DOHH2 (cell line): Measurements from ENCODE around the gene DLGAP3.

Experiments used
- H3F3A ChIP-seq: fragments of 200-600 bp; sonication (generic), shearing (Covaris generic); 2 replicates; pipeline ENCODE4 v1.6.0; 2016; ENCODE audit warnings: antibody characterized with exemption, mild to moderate bottlenecking; ENCODE audit not compliant: control insufficient read depth, insufficient read depth
- H3K27ac ChIP-seq: fragments of 200-600 bp; sonication (generic); 2 replicates; pipeline ENCODE4 v1.5.1; 2014; ENCODE audit warnings: low read depth, mild to moderate bottlenecking, low read length, moderate library complexity
- H3K27me3 ChIP-seq: fragments of 200-600 bp; sonication (generic); 2 replicates; pipeline ENCODE4 v1.6.1; 2014; ENCODE audit warnings: mild to moderate bottlenecking, low read length, mixed read lengths; ENCODE audit not compliant: control insufficient read depth
- H3K36me3 ChIP-seq: fragments of 200-600 bp; sonication (generic); 2 replicates; pipeline ENCODE4 v1.6.1; 2014; ENCODE audit warnings: mild to moderate bottlenecking, low read length, moderate library complexity, mixed read lengths; ENCODE audit not compliant: control insufficient read depth
- H3K4me1 ChIP-seq: fragments of 200-600 bp; sonication (generic); 2 replicates; pipeline ENCODE4 v1.6.1; 2014; ENCODE audit warnings: mild to moderate bottlenecking, low read length, mixed read lengths; ENCODE audit not compliant: control insufficient read depth
- H3K4me2 ChIP-seq: fragments of 200-600 bp; sonication (generic); 2 replicates; pipeline ENCODE4 v1.6.0; 2014; ENCODE audit warnings: mild to moderate bottlenecking, low read length, moderate library complexity
- H3K4me3 ChIP-seq: fragments of 200-600 bp; sonication (generic); 2 replicates; pipeline ENCODE4 v1.5.1; 2014; ENCODE audit warnings: mild to moderate bottlenecking, low read length, mixed read lengths
- H3K79me2 ChIP-seq: fragments of 200-600 bp; sonication (generic); 2 replicates; pipeline ENCODE4 v1.6.1; 2014; ENCODE audit warnings: mild to moderate bottlenecking, low read length, mixed read lengths; ENCODE audit not compliant: control insufficient read depth
- H3K9me2 ChIP-seq: fragments of 200-600 bp; sonication (generic); replicated peaks from 2 replicates; pipeline ENCODE4 v1.6.1; 2014; ENCODE audit warnings: mild to moderate bottlenecking, low read length, mixed read lengths; ENCODE audit not compliant: control insufficient read depth
- H3K9me3 ChIP-seq: fragments of 200-600 bp; sonication (generic); 2 replicates; pipeline ENCODE4 v1.6.1; 2014; ENCODE audit warnings: antibody characterized with exemption, low read length, mixed read lengths; ENCODE audit not compliant: control insufficient read depth, insufficient read depth
- H4K20me1 ChIP-seq: fragments of 200-600 bp; sonication (generic); 2 replicates; pipeline ENCODE4 v1.6.0; 2014; ENCODE audit warnings: low read depth, mild to moderate bottlenecking, antibody characterized with exemption, low read length, moderate library complexity; ENCODE audit not compliant: control insufficient read depth, insufficient read depth
- EZH2phosphoT487 ChIP-seq: fragments of 200-600 bp; sonication (generic); IDR thresholded peaks from 2 replicates; pipeline ENCODE4 v1.6.1; 2017; ENCODE audit warnings: borderline replicate concordance, mild to moderate bottlenecking, antibody characterized with exemption, low read length, moderate library complexity, mixed read lengths
- TF ChIP-seq, protein P1 (sequence below): fragments of 200-600 bp; sonication (generic); IDR thresholded peaks from one replicate; pipeline ENCODE4 v1.5.1; 2014; ENCODE audit warnings: antibody characterized with exemption, mild to moderate bottlenecking, low read depth, low read length; ENCODE audit not compliant: poor library complexity, severe bottlenecking

Gene DLGAP3

DNA sequence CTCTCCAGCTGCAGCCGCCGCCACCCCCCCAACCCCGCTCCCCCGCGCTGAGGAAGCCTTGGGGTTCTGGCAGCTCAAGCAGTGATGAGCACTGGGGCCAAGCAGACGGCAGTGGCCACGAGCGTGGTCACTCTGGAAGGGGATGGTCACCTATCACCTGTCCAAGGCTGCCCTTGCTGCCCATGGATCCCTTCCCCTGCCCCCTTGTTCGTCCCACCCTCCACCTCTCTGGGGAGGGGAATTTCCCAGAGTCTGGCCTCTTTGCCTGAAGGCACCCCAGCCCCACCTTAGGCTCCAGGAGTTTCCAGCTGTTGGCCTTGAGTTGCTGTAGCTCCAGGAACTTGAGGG is 62.7 kb downstream of the DLGAP3 start:
- Histone ChIP-seq H3K79me2 (no peaks in the 10 kb centered on the region), H4K20me1 (no peaks in the 10 kb centered on the region), H3K4me2 (peak overlapping the region; percentile 70), H3K27me3 (peaks cover 9% of the 10 kb centered on the region; the same call in 1 of the 2 replicates), H3K4me1 (peaks cover 14% of the 10 kb centered on the region), H3K9me2 (no peaks in the 10 kb centered on the region), H3K9me3 (no peaks in the 10 kb centered on the region), H3F3A (no peaks in the 10 kb centered on the region), H3K36me3 (no peaks in the 10 kb centered on the region), H3K4me3 (peak overlapping the region; percentile 71), H3K27ac (no peak overlapping the region)
- TF ChIP-seq, protein P1, sequence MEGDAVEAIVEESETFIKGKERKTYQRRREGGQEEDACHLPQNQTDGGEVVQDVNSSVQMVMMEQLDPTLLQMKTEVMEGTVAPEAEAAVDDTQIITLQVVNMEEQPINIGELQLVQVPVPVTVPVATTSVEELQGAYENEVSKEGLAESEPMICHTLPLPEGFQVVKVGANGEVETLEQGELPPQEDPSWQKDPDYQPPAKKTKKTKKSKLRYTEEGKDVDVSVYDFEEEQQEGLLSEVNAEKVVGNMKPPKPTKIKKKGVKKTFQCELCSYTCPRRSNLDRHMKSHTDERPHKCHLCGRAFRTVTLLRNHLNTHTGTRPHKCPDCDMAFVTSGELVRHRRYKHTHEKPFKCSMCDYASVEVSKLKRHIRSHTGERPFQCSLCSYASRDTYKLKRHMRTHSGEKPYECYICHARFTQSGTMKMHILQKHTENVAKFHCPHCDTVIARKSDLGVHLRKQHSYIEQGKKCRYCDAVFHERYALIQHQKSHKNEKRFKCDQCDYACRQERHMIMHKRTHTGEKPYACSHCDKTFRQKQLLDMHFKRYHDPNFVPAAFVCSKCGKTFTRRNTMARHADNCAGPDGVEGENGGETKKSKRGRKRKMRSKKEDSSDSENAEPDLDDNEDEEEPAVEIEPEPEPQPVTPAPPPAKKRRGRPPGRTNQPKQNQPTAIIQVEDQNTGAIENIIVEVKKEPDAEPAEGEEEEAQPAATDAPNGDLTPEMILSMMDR: no peak
- no peak for TF ChIP-seq EZH2phosphoT487

- H4K20me1 ChIP-seq: no peaks in the 10 kb centered on the region
- H3F3A ChIP-seq: no peaks in the 10 kb centered on the region
- peak overlapping the region; percentile 70 for H3K4me2 ChIP-seq
- H3K9me3 ChIP-seq: no peaks in the 10 kb centered on the region
- H3K9me2 ChIP-seq: no peaks in the 10 kb centered on the region
- TF ChIP-seq, protein P1: peak; percentile 94
- TF ChIP-seq EZH2phosphoT487: no peak
- H3K27me3 ChIP-seq: peaks cover 9% of the 10 kb centered on the region; the same call in 1 of the 2 replicates
- peak overlapping the region; percentile 71 for H3K4me3 ChIP-seq
- H3K36me3 ChIP-seq: no peaks in the 10 kb centered on the region
- no peak overlapping the region for H3K27ac ChIP-seq
- no peaks in the 10 kb centered on the region for H3K79me2 ChIP-seq
- H3K4me1 ChIP-seq: peaks cover 14% of the 10 kb centered on the region
Observed at GRCh38 chr1:34865981-34866761, 63.3 kb downstream of the DLGAP3 start.

DNA sequence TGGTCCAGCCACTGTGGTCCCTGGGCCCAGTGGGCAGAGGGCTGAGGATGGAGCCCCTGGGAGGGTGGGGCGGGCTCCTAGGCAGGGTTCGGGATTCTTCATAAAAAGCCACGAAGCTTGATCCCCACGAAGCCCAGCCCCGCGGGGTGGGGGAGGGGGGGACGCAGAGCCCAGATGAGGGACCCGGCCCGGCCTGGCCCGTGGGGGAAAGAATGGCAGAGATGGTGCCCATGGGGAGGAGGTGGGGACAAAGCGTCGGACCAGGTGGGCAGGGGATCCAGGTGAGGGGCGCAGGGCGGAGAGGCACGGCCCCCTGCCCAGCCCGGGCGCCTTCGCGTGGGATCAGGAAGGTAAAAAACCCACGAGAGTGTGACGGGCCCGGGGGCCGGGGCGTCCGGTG is 63.9 kb downstream of the DLGAP3 start:
- Histone ChIP-seq H3K9me3 (no peaks in the 10 kb centered on the region), H3K27me3 (peaks cover 9% of the 10 kb centered on the region; the same call in 1 of the 2 replicates), H3K4me3 (peak overlapping the region; percentile 71), H3K79me2 (no peaks in the 10 kb centered on the region), H3K27ac (no peak overlapping the region), H3F3A (no peaks in the 10 kb centered on the region), H4K20me1 (no peaks in the 10 kb centered on the region), H3K36me3 (no peaks in the 10 kb centered on the region), H3K4me2 (peak overlapping the region; percentile 70), H3K4me1 (peaks cover 14% of the 10 kb centered on the region), H3K9me2 (no peaks in the 10 kb centered on the region)
- TF ChIP-seq, protein P1: no peak
- no peak for TF ChIP-seq EZH2phosphoT487
